T-helper 2 cell (primary cell): ENCODE results near the gene FBXO22.
"Not testable (repeated sequence)": the region's sequence is repeated elsewhere in the genome, so short reads cannot be mapped to it uniquely, and the experiment has no call there.

Source experiments
- DNase-seq, 5 experiments: peaks; one replicate each; pipeline versions ENCODE4 v3.0.0 to v3.0.0-alpha.2; 2012 to 2022

The FBXO22 gene

GRCh38 chr15:75921732-75922703, 18.3 kb downstream of the FBXO22 start:
- peak in 1 of 5 experiments; percentile 51 for DNase-seq

DNA sequence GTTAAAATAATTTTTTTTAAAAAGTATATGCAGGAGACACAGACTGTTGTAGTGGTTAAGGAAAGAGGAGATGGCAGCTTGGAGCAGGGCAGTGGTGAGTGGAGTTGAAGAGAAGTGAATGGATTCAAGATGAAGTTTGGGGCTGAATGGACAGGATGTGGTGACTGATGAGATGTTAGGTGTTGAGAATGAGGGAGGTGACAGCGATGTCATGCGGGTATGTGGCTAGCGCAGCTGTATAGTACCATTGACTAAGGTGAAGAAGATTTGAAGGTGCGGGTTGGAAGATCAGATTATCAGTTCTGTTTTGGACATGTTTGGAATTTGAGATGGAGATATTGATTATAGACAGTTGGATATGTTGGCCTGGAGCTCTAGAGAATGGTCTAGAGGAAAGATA, 20.1 kb downstream of the FBXO22 start:
- peak in 2 of 5 experiments; percentile 12 to 51 for DNase-seq

- no peak for DNase-seq
Measured at GRCh38 chr15:75924576-75924975, 20.9 kb downstream of the FBXO22 start.

GRCh38 chr15:75925440-75925839, 21.8 kb downstream of the FBXO22 start:
- no peak for DNase-seq

DNA sequence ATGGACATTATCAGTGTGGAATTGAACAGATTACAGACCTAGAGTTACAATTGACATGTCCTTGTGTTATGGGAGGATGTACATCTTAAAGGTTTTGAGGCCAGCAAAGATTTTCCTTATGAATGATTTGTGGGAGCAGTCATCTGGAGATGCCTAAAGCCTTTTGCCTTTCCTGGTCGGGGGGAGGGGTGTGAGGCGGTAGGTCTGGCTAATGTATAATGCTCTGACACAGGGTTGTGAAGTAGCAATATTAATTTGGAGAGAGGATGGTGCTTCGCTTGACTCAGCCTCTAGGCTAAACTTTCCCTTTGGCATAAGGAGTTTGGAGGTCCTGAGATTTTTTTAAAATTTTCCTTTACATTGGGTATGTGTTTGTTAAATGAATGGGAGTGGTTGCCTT, 23.3 kb downstream of the FBXO22 start:
- no peak for DNase-seq

GRCh38 chr15:75927601-75928000, 23.9 kb downstream of the FBXO22 start:
- no peak for DNase-seq

- peak in 1 of 5 experiments; percentile 7 for DNase-seq
Measured at GRCh38 chr15:75928680-75929608, 25.3 kb downstream of the FBXO22 start.

- no peak for DNase-seq
Measured at GRCh38 chr15:75929799-75930565, 26.3 kb downstream of the FBXO22 start.

DNA sequence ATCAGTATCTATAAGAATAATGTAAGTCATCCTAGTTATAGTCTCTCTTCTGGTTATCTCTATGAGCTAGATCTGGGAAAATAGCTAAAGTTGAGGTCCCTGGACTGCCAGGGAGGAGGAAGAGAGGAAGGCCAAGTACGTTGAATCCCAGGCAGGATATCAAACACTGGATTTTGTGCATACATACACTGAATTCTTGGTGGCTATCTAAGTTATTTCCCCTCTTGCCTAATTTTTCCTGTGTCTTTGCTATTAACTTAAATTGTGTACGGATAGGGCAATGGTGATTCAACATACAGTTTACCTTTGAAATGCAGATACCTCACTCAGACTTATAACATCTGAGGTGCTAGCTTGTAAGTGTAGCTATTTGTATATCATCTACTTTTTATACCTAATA, 27.2 kb downstream of the FBXO22 start:
- no peak for DNase-seq

DNA sequence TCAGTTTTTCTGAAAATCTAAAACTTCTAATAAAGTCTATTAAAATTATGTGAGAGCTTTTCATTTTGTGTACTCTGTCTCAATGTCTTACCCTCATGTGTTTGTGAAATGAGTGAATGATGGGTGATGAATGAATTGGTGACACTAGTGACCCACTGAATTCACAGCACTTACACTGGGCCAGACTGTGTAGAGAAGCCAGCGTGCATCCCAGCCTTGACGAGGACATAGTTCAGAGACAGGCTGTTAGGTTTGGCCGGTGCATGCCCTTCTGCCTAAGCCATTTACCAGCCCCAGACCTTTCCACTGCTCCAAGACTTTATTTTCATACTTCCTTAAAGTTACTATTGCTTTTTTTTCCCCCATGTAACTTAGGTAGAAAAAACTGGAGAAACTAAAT, 38.8 kb downstream of the FBXO22 start:
- no peak for DNase-seq

- no peak for DNase-seq
Measured at GRCh38 chr15:75943246-75943645, 39.6 kb downstream of the FBXO22 start.

- DNase-seq = no peak
Measured at GRCh38 chr15:75943713-75944215, 40.1 kb downstream of the FBXO22 start.

GRCh38 chr15:75945953-75946352, 42.3 kb downstream of the FBXO22 start:
- DNase-seq = no peak

GRCh38 chr15:75947092-75947491, 43.4 kb downstream of the FBXO22 start:
- DNase-seq = no peak

DNA sequence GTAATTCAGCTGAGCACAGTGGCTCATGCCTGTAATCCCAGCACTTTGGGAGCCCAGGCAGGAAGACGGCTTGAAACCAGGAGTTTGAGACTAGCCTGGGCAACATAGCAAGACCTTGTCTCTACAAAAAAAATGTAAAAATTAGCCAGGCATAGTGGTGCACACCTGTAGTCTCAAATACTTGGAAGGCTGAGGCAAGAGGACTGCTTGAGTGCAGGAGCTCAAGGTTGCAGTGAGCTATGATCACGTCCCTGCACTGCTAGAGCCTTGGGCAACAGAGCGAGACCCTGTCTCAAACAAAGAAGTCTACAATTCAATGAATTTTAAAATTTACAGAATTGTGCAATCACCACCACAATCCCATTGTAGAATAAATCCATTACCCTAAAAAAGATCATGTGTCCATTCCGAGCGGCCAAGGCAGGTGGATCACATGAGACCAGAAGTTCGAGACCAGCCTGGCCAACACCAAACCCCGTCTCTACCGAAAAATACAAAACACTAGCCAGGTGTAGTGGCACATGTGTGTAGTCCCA, 45.2 kb downstream of the FBXO22 start:
- DNase-seq = no peak

DNA sequence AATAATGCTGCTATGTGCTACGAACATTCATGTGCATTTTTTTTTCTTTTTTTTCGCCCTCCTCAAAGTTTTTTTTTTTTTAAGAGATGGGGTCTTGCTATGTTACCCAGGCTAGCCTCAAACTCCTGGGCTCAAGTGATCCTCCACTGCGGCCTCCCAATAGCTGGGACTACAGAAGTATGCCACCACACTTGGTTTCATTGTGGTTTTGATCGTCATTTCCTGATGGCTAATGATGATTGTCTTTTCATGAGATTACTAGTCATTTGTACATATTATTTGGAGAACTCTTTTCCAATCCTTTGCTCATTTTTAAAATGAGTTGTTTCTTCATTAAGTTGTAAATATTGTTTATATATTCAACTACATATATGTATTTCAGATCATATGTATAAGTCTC, 48.8 kb downstream of the FBXO22 start:
- peak in 1 of 5 experiments; percentile 42 for DNase-seq

GRCh38 chr15:75955720-75956119, 52.0 kb downstream of the FBXO22 start:
- no peak for DNase-seq

- DNase-seq = no peak
Measured at GRCh38 chr15:75961331-75961730, 57.7 kb downstream of the FBXO22 start.

- no peak for DNase-seq
Measured at GRCh38 chr15:75966073-75966472, 62.4 kb downstream of the FBXO22 start.

GRCh38 chr15:75976766-75977165, 73.1 kb downstream of the FBXO22 start:
- DNase-seq = not testable (repeated sequence)

DNA sequence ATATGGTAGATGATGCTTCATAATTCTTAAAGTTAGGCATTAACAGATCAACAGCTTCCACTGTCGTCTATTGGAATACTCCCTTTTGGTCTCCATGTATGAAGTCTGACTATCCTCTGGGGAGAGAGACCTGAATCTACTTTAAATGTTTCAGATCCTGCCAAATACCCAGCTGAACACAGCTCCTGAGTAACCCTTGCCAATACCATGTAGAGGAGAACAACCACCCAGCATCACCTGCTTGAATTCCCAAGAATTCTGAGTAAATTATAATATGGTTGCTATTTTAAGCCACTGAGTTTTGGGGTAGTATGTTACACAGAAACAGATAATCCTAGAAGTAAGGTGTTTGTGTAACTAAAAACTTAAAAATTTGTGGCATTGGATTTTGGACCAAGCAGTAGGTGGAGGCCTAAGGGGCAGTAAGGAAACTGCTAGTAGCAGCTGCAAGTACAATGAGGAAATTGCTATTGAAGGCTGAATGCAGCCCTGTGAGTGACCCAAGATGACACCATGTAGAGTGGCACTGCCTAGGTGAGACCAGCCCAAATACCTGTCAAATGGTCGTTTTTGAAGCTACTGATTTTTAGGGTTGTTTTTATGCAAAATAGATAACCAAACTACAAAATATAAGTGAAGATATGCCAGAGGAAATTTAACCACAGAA, 77.6 kb downstream of the FBXO22 start:
- DNase-seq = no peak
